Ramos (cell line): ENCODE results near the gene CNPY4.

Source experiments
- in situ Hi-C: fragments of 300-500 bp; cut with MboI; formaldehyde crosslinking; loops from one replicate; pipeline ENCODE4 v1.14.3; 2022; ENCODE audit warnings: low sequenced_read_pairs; ENCODE audit not compliant: unreplicated experiment

CNPY4 gene

GRCh38 chr7:100091411-100092181 is 27.8 kb upstream of the CNPY4 start:
- in situ Hi-C loops = no loop called here

GRCh38 chr7:100093054-100093453 is 26.4 kb upstream of the CNPY4 start:
- in situ Hi-C loops = no loop called here

- in situ Hi-C loops = no loop called here
Measured at GRCh38 chr7:100093498-100093897, 25.9 kb upstream of the CNPY4 start.

GRCh38 chr7:100093925-100094486 is 25.4 kb upstream of the CNPY4 start:
- in situ Hi-C loops = no loop called here

GRCh38 chr7:100095289-100095688 is 24.1 kb upstream of the CNPY4 start:
- in situ Hi-C loops = no loop called here

- in situ Hi-C loops = no loop called here
Measured at GRCh38 chr7:100095704-100096103, 23.7 kb upstream of the CNPY4 start.

- in situ Hi-C loops = no loop called here
Measured at GRCh38 chr7:100098913-100099312, 20.5 kb upstream of the CNPY4 start.

- in situ Hi-C loops = no loop called here
Measured at GRCh38 chr7:100099452-100099851, 20.0 kb upstream of the CNPY4 start.

- in situ Hi-C loops = no loop called here
Measured at GRCh38 chr7:100100420-100101015, 18.9 kb upstream of the CNPY4 start.

- in situ Hi-C loops = no loop called here
Measured at GRCh38 chr7:100101016-100101862, 18.2 kb upstream of the CNPY4 start, which contains the start of the genes AP4M1 and MCM7. Gene AP4M1, plus strand, starts transcription at chr7:100101643. Its CDS starts 72 bp downstream, at chr7:100101715. Gene MCM7, minus strand, starts transcription at chr7:100101397. Its CDS starts 103 bp downstream, at chr7:100101294.

- in situ Hi-C loops = no loop called here
Measured at GRCh38 chr7:100102950-100103840, 16.2 kb upstream of the CNPY4 start.

GRCh38 chr7:100105534-100105933 is 13.9 kb upstream of the CNPY4 start:
- in situ Hi-C loops = no loop called here

GRCh38 chr7:100106633-100107032 is 12.8 kb upstream of the CNPY4 start:
- in situ Hi-C loops = no loop called here

- in situ Hi-C loops = no loop called here
Measured at GRCh38 chr7:100107125-100107737, 12.2 kb upstream of the CNPY4 start.

GRCh38 chr7:100107890-100108289 is 11.5 kb upstream of the CNPY4 start:
- in situ Hi-C loops = no loop called here

GRCh38 chr7:100109521-100110163 is 9.8 kb upstream of the CNPY4 start:
- in situ Hi-C loops = no loop called here

GRCh38 chr7:100111156-100111555 is 8.3 kb upstream of the CNPY4 start:
- in situ Hi-C loops = no loop called here

GRCh38 chr7:100111914-100112313 is 7.5 kb upstream of the CNPY4 start:
- in situ Hi-C loops = no loop called here

- in situ Hi-C loops = no loop called here
Measured at GRCh38 chr7:100115026-100115425, 4.4 kb upstream of the CNPY4 start.
